ENCODE measurements around the gene EDRF1.

DNA sequence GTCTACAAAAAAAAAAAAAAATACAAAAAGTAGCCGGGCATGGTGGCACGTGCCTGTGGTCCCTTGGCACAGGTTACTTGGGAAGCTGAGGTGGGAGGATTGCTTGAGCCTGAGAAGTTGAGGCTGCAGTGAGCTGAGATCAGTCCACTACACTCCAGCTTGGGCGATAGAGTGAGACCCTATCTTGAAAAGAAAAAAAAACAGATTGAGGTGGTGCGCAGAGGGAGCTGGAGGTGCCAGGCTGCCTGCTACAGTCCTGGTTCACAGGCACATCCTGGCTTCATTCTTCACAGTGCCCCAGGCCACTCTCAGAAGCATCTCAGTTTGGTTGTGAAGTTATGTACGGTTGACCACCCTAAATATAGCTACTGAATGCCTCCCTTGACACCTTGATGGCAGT is 51.3 kb downstream of the EDRF1 start:
- TF ChIP-seq POLR2AphosphoS5 (IDR thresholded peaks at IDR 0.05): no peak
- TF ChIP-seq, protein P1, sequence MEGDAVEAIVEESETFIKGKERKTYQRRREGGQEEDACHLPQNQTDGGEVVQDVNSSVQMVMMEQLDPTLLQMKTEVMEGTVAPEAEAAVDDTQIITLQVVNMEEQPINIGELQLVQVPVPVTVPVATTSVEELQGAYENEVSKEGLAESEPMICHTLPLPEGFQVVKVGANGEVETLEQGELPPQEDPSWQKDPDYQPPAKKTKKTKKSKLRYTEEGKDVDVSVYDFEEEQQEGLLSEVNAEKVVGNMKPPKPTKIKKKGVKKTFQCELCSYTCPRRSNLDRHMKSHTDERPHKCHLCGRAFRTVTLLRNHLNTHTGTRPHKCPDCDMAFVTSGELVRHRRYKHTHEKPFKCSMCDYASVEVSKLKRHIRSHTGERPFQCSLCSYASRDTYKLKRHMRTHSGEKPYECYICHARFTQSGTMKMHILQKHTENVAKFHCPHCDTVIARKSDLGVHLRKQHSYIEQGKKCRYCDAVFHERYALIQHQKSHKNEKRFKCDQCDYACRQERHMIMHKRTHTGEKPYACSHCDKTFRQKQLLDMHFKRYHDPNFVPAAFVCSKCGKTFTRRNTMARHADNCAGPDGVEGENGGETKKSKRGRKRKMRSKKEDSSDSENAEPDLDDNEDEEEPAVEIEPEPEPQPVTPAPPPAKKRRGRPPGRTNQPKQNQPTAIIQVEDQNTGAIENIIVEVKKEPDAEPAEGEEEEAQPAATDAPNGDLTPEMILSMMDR (IDR thresholded peaks at IDR 0.05): no peak
- TF ChIP-seq POLR2A (IDR thresholded peaks at IDR 0.05; ENCODE audit: low read depth): no peak
- TF ChIP-seq EP300 (IDR thresholded peaks at IDR 0.05): no peak

Data from esophagus muscularis mucosa (tissue), 4 donors.